Urinary bladder (tissue), 4 donors: Measurements from ENCODE around the gene ADARB2. TPM values are rescaled to one million over a fixed set of nuclear protein-coding genes. Genes with fewer than 3 reads are reported as not detected.

Experiments used
- DNase-seq: peaks from one replicate; pipeline ENCODE4 v3.0.0-alpha.2; 2015; ENCODE audit errors: extremely low spot score
- H3K27ac ChIP-seq: one replicate; pipeline ENCODE4 v1.5.1; 2013; ENCODE audit warnings: low read depth, mild to moderate bottlenecking, moderate library complexity
- H3K36me3 ChIP-seq: one replicate; pipeline ENCODE4 v1.6.1; 2013; ENCODE audit warnings: mild to moderate bottlenecking, moderate library complexity; ENCODE audit not compliant: insufficient read depth
- H3K4me1 ChIP-seq: one replicate; pipeline ENCODE4 v1.6.1; 2013; ENCODE audit warnings: mild to moderate bottlenecking, moderate library complexity; ENCODE audit not compliant: insufficient read depth
- H3K4me3 ChIP-seq: one replicate; pipeline ENCODE4 v1.5.1; 2013; ENCODE audit warnings: low read depth, low read length
- WGBS: extraction: QIAGEN DNeasy Blood & Tissue Kit; methylation state at CpG from one replicate; pipeline ENCODE4 v1.1.7; 2013; 5-methylcytosine and 5-hydroxymethylcytosine counted together
- polyA plus RNA-seq: library from polyadenylated mRNA; stranded (reverse); fragments of 200-250 nt; gene quantifications from one replicate; pipeline ENCODE4 v1.2.3, GENCODE V29; 2013
- total RNA-seq: library from RNA; depleted of rRNA; stranded (reverse); fragments of >200 nt; gene quantifications from one replicate; pipeline ENCODE4 v1.2.3, GENCODE V29; 2014
- donor health status: healthy with polysubstance abuse.
- donor health status: healthy.

ADARB2 gene
- total and polyA plus RNA-seq, 2 donors, result 0.26 to 1.0 TPM

DNA sequence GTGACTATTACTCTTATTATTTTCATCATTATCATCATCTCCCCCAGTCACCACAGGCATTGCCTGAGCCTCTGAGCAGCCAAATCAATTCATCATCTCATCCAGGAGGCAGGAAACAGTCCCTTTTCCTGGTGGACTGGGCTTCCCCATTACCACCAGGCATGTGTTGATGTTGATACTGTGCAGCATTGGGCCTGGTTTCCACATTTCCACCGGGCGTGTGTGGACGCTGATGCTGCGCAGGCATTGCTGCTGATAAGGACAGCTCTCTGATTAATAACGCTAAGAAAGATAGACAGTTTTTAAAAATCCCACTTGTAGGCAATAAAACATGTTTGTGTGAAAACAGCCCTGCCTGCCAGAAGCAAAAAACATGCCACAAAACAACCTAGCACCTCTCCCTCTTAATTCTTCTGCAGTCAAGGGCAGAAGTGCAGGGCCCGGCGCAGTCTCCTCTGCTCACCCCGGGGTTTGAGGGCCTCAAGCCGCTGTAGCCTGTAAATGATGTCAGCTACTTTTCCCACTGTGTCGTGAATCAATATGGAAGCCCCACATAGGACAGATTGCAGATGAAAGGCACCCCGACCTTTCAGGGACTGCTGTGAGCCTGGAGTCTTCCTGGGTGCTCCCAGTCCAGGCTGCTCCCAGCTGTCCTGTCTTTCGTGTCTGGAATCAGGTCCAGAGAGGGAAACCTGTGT lies 465.1 kb downstream of the ADARB2 start:
- H3K4me3 ChIP-seq, result no peak overlapping the region

GRCh38 chr10:1270906-1271305 lies 466.4 kb downstream of the ADARB2 start:
- WGBS, result 91% methylated on average over 15 of the region's 15 CpGs
- Histone ChIP-seq H3K36me3 (no peaks in the 10 kb centered on the region), H3K4me3 (no peak overlapping the region), H3K4me1 (no peaks in the 10 kb centered on the region), H3K27ac (no peak overlapping the region)
- no peak for DNase-seq

More for the DNA sequence above, 465.1 kb downstream of the ADARB2 start:
- no peaks in the 10 kb centered on the region for H3K4me1 ChIP-seq
- no peak overlapping the region for H3K27ac ChIP-seq
- no peak for DNase-seq
- WGBS, result 73% methylated on average over 12 of the region's 12 CpGs
- H3K36me3 ChIP-seq, result no peaks in the 10 kb centered on the region

DNA sequence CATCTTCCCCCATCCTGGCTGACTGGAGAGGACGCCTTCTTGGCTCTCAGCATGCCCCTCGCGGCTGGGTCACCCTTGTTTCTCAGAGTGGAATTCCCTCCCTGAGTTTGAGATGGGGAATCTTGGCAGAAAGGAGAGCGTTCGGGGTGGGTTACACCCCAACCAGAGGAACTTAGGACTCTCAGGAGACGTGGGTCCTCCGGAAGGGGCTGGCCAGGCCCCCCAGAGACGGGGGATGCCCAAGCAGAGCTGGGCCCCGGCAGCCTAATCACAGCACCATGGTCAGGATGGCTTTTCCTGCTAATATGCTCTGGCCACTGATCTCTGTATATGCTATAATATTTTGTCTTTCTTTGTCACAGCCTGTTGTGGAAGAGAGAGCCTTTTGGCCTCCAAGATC lies 466.8 kb downstream of the ADARB2 start:
- DNase-seq, result no peak
- 86% methylated on average over 9 of the region's 9 CpGs for WGBS
- H3K4me1 ChIP-seq, result no peaks in the 10 kb centered on the region
- H3K4me3 ChIP-seq, result no peak overlapping the region
- no peak overlapping the region for H3K27ac ChIP-seq
- H3K36me3 ChIP-seq, result no peaks in the 10 kb centered on the region

- H3K36me3 ChIP-seq, result no peaks in the 10 kb centered on the region
- H3K27ac ChIP-seq, result no peak overlapping the region
- no peak for DNase-seq
- WGBS, result 28% methylated on average over 1 of the region's 1 CpG
- no peak overlapping the region for H3K4me3 ChIP-seq
- no peaks in the 10 kb centered on the region for H3K4me1 ChIP-seq
Measured at GRCh38 chr10:1268831-1269230, 468.5 kb downstream of the ADARB2 start.

DNA sequence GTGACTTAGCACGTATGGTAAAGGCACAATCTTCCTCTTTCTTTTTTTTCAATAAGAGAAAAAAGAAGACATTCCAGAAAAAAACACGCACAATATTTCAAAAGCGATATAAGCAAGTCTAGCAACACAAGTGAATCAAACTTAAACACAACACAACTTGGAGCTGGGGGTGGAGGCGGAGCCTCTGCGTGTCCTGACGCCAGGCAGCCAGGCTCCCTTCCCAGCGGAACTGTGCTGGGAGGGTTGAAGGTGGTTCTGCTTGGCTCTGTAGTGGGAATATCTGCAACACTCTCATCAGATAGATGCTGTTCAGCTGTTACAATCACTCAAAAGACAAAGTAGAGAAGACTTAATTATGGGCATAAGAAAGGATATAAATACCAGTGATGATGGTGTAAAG lies 469.8 kb downstream of the ADARB2 start:
- no peaks in the 10 kb centered on the region for H3K36me3 ChIP-seq
- 52% methylated on average over 7 of the region's 7 CpGs for WGBS
- no peak for DNase-seq
- H3K4me1 ChIP-seq, result no peaks in the 10 kb centered on the region
- H3K27ac ChIP-seq, result no peak overlapping the region
- no peak overlapping the region for H3K4me3 ChIP-seq

DNA sequence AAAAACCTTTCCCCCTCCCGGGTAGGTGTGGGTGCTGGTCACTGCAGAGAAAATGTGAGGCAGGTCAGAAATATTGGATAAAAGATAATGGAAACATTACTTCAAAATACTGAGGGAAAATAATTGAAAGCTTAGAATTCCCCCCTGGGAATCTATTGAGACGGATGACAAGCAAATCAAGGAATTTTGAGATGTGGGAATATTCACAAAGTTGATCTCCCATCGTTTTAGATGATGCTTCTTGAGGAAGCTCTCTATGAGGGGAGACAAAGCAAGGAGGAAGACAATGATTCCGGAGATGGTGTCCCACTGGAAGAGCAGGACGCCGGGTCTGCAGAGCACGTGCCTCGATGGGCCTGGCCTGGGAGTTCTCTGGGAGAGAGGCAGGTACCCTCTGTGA lies 470.2 kb downstream of the ADARB2 start:
- no peak for DNase-seq
- H3K36me3 ChIP-seq, result no peaks in the 10 kb centered on the region
- 85% methylated on average over 8 of the region's 8 CpGs for WGBS
- H3K4me3 ChIP-seq, result no peak overlapping the region
- no peak overlapping the region for H3K27ac ChIP-seq
- H3K4me1 ChIP-seq, result no peaks in the 10 kb centered on the region

- Histone ChIP-seq H3K4me1 (no peaks in the 10 kb centered on the region), H3K36me3 (no peaks in the 10 kb centered on the region), H3K4me3 (no peak overlapping the region), H3K27ac (no peak overlapping the region)
- DNase-seq, result no peak
- 94% methylated on average over 36 of the region's 36 CpGs for WGBS
Measured at GRCh38 chr10:1266033-1266802, 471.1 kb downstream of the ADARB2 start.

DNA sequence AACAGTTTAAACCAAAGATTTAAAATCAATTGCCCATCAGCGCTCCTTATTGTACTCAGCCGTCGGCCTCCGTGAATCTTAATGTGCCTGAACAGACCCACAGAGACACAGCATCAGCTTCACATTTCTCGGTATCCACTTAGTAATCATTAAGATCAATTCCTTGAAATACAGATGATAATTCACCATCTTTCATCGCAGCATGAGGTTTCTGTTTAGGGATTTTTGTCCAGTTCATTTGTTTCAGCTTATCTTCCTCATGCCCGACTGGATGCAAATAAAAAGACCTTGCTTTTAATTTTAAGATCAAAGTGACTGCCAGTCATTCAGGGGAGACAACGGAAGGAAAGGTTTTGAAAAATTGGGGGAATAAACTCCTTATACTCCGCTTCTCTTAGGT lies 473.3 kb downstream of the ADARB2 start:
- DNase-seq, result no peak
- Histone ChIP-seq H3K36me3 (no peaks in the 10 kb centered on the region), H3K4me3 (no peak overlapping the region), H3K27ac (no peak overlapping the region), H3K4me1 (no peaks in the 10 kb centered on the region)
- WGBS, result 70% methylated on average over 9 of the region's 9 CpGs

GRCh38 chr10:1257274-1257673 lies 480.1 kb downstream of the ADARB2 start:
- no peak for DNase-seq
- 84% methylated on average over 7 of the region's 7 CpGs for WGBS
- no peaks in the 10 kb centered on the region for H3K4me1 ChIP-seq
- H3K4me3 ChIP-seq, result no peak overlapping the region
- H3K27ac ChIP-seq, result no peak overlapping the region
- H3K36me3 ChIP-seq, result no peaks in the 10 kb centered on the region

DNA sequence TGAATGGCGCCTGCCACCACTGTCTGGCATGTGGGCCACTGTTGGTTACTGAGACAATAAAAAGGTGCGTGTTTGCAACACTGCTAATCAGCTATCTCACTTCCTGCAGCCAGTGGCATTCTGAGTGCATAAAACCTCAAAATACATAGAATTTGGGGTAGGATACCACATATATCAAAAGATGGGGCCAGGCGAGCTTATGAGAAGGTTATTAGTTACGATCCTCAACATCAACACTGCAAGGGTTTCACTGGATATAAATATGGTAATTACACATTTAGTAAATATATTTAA lies 480.9 kb downstream of the ADARB2 start:
- Histone ChIP-seq H3K36me3 (no peaks in the 10 kb centered on the region), H3K4me1 (no peaks in the 10 kb centered on the region), H3K4me3 (no peak overlapping the region), H3K27ac (no peak overlapping the region)
- 71% methylated on average over 4 of the region's 4 CpGs for WGBS
- DNase-seq, result no peak

DNA sequence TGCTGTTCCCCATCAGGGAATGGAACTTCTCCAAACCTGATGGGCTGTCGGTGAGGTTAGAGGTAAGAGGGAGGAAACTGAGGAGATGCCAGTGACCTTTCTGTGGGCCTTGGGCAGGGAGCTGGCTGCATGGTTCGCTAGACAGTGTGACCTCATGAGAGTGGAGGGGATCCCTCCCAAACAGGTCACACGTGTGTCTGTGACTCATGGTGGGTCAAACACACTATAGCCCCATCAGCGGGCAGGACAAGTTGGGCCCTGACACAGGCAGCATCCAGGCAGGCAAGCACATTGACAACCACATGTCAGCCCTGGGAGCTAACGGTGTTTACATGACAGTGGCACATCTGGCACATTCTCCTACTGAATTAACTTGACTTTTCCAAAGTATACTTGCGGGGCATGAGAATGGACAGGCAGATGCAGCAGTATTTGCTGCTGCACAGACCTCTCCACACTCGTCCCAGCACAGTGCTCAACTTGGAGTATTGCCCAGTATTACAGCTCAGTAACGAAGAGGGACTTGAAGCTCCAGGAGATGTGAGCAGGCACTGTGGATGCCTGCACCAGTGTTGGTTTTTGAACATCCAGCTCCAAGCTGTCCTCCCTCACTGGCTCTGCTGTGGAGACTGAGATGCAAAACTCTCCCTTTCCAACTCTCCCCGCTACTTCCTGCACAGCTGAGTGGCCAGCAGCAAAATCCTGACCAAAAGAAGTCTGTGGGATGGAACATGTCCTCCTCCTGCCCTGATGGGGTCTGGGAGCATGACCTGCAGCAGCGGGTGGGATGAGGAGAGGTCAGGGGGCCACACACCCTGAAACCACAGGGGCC lies 481.5 kb downstream of the ADARB2 start:
- 66% methylated on average over 10 of the region's 10 CpGs for WGBS
- Histone ChIP-seq H3K27ac (no peak overlapping the region), H3K36me3 (no peaks in the 10 kb centered on the region), H3K4me3 (no peak overlapping the region), H3K4me1 (no peaks in the 10 kb centered on the region)
- DNase-seq, result no peak

- H3K4me1 ChIP-seq, result no peaks in the 10 kb centered on the region
- no peak for DNase-seq
- H3K27ac ChIP-seq, result no peak overlapping the region
- H3K4me3 ChIP-seq, result no peak overlapping the region
- 78% methylated on average over 9 of the region's 9 CpGs for WGBS
- H3K36me3 ChIP-seq, result no peaks in the 10 kb centered on the region
Measured at GRCh38 chr10:1255118-1255517, 482.2 kb downstream of the ADARB2 start.

GRCh38 chr10:1253523-1254353 lies 483.6 kb downstream of the ADARB2 start:
- Histone ChIP-seq H3K36me3 (no peaks in the 10 kb centered on the region), H3K4me3 (no peak overlapping the region), H3K4me1 (no peaks in the 10 kb centered on the region), H3K27ac (no peak overlapping the region)
- DNase-seq, result no peak
- WGBS, result 85% methylated on average over 11 of the region's 11 CpGs
